GM18873 (cell line): ENCODE data around the gene SHISA5.
"Not testable (repeated sequence)": the region's sequence is repeated elsewhere in the genome, so short reads cannot be mapped to it uniquely, and the experiment has no call there.

ENCODE experiments used
- ATAC-seq: cut with Tn5 transposase; IDR thresholded peaks from one replicate; pipeline ENCODE4 v1.9.1; 2021; ENCODE audit warnings: mild to moderate bottlenecking, moderate library complexity, moderate number of reproducible peaks; ENCODE audit not compliant: unreplicated experiment, low FRiP score

Gene SHISA5, protein sequence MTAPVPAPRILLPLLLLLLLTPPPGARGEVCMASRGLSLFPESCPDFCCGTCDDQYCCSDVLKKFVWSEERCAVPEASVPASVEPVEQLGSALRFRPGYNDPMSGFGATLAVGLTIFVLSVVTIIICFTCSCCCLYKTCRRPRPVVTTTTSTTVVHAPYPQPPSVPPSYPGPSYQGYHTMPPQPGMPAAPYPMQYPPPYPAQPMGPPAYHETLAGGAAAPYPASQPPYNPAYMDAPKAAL

DNA sequence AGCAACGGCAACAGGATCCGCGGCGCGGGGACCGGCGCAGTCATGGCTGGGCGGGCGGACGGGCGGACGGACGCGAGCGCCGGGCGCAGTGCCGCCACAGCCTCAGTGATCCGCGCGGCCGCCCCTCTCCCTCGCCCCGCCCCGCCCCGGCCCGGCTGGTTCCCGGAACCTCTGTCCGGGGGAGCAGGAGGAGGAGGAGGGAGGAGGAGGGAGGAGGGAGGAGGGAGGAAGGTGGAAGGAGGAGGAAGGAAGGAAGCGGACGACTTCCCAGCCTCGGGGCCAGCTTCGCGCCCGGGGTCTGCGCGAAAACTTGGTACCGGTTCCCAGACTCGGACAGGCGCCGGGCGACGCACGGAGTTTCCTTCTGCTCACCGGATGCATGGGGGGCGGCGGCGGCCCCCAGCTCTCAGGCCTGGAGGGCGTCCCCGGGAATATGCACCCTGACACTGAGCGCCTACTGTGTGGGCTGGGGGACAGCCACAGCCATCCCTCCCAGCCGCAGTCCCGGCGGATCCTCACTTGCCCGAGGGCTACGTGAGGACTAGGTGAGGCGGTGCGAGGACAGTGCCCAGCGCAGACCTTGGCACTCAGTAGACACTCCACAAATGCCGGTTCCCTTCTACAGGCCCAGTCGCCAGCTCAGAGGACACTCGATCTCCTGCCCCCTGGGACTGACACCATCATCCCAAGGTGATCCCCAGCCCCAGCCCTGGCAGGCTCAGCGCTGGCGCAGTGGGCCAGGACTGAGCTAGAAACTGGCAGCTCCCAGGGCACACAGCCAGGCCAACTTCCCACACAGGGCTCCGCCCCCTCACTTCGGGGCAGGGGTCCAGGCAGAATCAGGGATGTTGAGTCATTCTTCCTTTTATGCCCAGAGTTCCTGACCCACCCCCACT, at the start of gene SHISA5:
SHISA5 (minus strand) TSS at position 124 of the 896 bp plus-strand sequence; CDS start at position 44, 80 bp downstream.
- no peak for ATAC-seq

DNA sequence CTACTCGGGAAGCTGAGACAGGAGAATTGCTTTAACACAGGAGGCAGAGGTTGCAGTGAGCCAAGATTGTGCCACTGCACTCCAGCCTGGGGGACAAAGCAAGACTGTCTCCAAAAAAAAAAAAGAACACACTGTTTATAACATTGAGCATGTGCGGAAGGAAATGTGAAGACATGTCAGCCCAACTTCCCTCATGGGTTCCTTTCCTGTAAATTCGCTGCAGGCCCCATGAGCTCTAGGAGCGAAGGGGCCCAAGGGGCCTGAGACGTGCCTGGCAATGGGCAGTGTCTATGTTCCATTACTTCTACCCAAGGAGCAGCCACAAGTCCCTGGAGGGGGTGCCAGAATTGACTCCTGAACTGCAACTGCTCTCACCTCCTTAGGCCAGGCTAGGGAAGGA, 49.4 kb upstream of the SHISA5 start:
- no peak for ATAC-seq

- ATAC-seq = no peak
Observed at GRCh38 chr3:48552111-48552951, 48.4 kb upstream of the SHISA5 start.

DNA sequence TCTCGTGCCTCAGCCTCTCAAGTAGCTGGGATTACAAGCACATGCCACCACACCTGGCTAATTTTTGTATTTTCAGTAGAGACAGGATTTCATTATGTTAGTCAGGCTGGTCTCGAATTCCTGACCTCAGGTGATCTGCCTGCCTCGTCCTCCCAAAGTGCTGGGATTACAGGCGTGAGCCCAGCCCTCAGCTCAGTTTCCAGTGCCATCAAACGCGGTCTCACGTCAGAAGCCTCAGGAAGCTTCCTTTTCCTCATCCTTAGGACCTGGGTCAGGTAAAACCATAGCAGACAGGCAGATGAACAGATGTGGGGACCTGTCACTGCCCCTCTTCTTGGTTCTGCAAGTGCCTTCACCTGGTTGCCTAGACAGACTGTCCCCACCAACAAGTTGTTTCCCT, 47.7 kb upstream of the SHISA5 start:
- ATAC-seq = not testable (repeated sequence)

GRCh38 chr3:48548729-48549705, 45.0 kb upstream of the SHISA5 start:
- ATAC-seq = no peak

- no peak for ATAC-seq
Observed at GRCh38 chr3:48548126-48548525, 44.2 kb upstream of the SHISA5 start.

- no peak for ATAC-seq
Observed at GRCh38 chr3:48546203-48546829, 42.3 kb upstream of the SHISA5 start.

DNA sequence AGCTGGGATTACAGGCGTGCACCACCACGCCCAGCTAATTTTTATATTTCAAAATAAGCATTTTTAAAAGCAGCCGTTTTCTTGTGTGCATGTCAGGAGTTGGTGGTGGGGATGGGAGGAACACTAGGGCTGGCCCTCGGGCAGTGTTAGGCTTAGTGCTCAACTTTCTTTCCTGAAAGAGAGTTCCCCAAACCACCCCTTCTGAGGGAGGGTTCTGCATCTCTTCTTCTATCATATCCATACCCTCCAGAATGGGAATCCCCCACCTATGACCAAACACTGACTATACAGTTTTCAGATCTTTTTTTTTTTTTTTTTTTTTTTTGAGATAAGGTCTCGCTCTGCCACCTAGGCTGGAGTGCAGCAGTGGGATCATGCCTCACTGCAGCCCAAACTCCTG, 40.2 kb upstream of the SHISA5 start:
- ATAC-seq = no peak

GRCh38 chr3:48543271-48543866, 39.4 kb upstream of the SHISA5 start:
- ATAC-seq = no peak

DNA sequence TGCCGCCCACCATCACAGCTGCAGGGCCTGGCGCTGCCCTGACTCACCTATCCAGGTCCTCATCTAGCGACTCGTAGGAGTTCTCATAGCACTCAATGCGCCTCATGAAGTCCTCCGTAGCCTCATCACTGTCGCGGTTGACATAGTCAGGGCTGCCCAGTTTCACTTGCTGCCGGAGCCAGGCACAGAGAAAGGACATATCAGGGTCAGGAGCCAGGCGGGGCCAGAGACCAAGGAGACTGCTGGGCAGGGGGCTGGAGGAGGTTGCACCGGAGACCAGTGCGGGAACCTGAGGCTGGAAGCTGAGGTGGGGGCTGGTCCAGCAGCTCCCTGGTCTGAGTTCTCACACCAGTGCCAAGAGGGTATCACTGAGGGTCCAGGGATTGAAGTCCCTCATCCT, 34.5 kb upstream of the SHISA5 start:
- no peak for ATAC-seq

DNA sequence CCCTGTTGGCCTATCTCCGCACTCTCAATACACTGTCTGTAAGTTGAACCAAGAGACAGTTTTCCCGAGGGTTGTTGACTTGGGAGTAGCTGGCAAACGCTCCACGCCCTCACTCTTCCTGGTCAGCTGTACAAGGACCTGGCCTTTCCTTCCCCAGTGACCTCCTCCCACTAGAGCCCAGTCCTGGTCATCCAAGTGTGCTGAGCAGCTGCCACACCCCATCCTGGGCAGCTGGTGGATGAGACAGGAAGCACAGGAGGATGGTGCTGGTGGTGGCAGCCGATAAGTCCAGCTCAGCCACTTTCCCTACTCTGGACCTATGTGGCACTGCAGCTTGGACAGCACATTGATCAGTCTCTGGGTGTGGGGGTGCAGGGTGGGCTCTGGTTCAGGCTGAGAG, 32.8 kb upstream of the SHISA5 start:
- ATAC-seq = no peak

DNA sequence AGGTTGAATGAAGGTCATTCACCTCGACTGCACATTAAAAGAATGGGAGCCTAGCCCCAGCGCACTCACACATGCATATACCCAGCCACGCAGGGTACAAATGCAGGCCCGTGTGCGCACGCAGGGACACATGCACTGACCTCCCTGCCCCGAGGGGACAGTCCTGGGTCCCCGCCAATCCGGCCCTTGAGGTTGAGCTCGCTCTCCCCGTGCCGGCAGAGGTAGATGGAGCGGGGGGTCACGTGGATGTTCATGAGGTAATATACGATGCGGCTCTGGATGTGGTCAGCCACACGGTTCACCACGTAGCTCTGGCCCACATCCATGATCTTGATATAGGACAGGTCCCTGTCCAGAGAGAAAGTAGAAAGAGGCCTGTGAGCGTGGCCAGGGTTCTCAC, 32.1 kb upstream of the SHISA5 start:
- no peak for ATAC-seq

GRCh38 chr3:48535578-48535977, 31.6 kb upstream of the SHISA5 start:
- no peak for ATAC-seq

DNA sequence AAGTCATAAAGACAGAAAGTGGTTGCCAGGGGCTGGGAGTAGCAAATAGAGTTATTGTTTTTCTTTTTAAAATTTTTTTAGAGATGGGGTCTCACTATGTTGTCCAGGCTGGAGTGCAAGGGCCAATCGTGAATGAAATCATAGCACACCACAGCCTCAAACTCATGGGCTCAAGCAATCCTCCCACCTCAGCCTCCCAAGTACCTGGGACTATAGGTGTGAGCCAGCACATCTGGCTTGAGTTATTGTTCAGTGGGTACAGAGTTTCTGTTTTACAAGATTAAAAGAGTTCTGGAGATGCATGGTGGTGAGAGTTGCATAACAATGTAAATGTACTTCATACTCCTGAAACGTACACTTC, 29.0 kb upstream of the SHISA5 start:
- ATAC-seq = no peak

DNA sequence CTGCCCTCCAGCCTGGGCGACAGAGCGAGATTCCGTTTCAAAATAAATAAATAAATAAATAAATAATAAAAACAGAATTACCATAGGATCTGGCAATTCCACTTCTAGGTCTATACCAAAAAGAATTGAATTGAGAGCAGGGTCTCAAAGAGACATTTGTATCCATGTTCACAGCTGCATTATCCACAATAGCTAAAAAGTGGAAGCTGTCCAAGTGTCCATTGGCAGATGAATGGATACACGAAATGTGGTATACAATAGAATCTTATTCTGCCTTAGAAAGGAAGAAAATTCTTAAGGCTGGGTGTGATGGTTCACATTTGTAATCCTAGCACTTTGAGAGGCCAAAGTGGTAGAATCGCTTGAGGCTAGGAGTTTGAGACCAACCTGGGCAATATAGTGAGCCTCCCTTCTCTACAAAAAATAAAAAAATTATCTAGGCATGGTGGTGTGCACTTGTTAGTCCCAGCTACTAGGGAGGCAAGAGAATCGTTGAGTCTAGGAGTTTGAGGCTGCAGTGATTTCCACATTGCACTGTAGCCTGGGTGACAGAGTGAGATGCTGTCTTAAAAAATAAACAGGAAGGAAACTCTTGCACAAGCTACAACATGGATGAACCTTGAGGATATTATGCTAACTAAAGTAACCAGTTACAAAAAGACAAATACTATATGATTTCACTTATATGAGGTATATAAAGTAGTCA, 28.4 kb upstream of the SHISA5 start:
- no peak for ATAC-seq

DNA sequence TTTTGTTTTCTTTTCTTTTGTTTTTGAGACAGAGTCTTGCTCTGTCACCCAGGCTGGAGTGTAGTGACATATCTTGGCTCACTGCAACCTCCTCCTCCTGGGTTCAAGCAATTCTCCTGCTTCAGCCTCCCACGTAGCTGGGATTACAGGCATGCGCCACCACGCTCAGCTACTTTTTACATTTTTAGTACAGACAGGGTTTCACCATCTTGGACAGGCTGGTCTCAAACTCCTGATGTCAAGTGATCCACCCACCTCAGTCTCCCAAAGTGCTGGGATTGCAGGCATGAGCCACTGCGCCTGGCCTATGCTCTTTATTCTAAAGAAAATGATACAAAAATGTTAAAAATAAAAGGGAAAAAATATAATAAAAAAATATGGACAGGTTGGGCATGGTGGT, 26.7 kb upstream of the SHISA5 start:
- not testable (repeated sequence) for ATAC-seq

DNA sequence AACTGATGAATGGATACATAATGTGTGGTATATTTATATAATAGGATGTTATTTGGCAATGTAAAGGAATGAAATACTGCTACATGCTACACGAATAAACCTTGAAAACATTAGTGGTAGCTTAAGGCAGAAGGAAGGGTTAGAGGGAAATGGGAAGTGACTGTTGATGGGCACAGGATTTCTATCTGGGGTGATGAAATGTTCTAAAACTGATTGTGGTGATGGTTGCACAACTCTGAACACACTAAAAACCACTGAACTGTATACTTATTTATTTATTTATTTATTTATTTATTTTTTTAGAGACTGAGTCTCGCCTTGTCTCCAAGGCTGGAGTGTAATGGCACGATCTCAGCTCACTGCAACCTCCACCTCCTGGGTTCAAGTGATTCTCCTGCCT, 24.8 kb upstream of the SHISA5 start:
- ATAC-seq = no peak

- ATAC-seq = no peak
Observed at GRCh38 chr3:48528048-48528447, 24.1 kb upstream of the SHISA5 start.
